IMR-90 (cell line): Measurements from ENCODE around the gene GGN. TPM values are rescaled to one million over a fixed set of nuclear protein-coding genes. Genes with fewer than 3 reads are reported as not detected.
A peak's percentile ranks its signal among the peaks of the same experiment; 100 is the strongest.

Source experiments
- ATAC-seq: fragments of 200-7000 bp; cut with Tn5 transposase; 2 replicates; pipeline ENCODE4 v1.9.1; 2020; ENCODE audit warnings: low read depth, mild to moderate bottlenecking, moderate library complexity
- BruUV-seq: library from RNA; stranded (reverse); fragments of 400-500 nt; replicated peaks from 2 replicates; lab custom pipeline; 2021; lab: Mats Ljungman, UMichigan
- CTCF ChIA-PET: fragments of 300-600 bp; formaldehyde crosslinking; extraction: SDS; loops from one replicate; lab custom pipeline; 2021; ENCODE audit warnings: antibody characterized with exemption; lab: Yijun Ruan, JAX
- POLR2A ChIA-PET: fragments of 300-600 bp; sonication (Branson Sonifier 250); formaldehyde crosslinking; loops from one replicate; lab custom pipeline; 2022; ENCODE audit warnings: antibody characterized with exemption; ENCODE audit not compliant: unreplicated experiment; lab: Charles Lee
- DNase-seq: peaks from one replicate; pipeline ENCODE4 v3.0.0; 2013
- H2AFZ ChIP-seq: replicated peaks from 2 replicates; pipeline ENCODE3; 2013; ENCODE audit warnings: low read length, mild to moderate bottlenecking; ENCODE audit not compliant: poor library complexity
- H2AK5ac ChIP-seq: 2 replicates; pipeline ENCODE4 v1.6.1; 2013; ENCODE audit warnings: low read depth, low read length, inconsistent platforms
- H2AK9ac ChIP-seq: replicated peaks from 2 replicates; pipeline ENCODE3; 2013; ENCODE audit warnings: mild to moderate bottlenecking, low read depth, low read length, moderate library complexity; ENCODE audit not compliant: poor library complexity
- H2BK120ac ChIP-seq: 2 replicates; pipeline ENCODE4 v1.6.1; 2013; ENCODE audit warnings: low read depth, low read length, inconsistent platforms
- H2BK15ac ChIP-seq: 3 replicates; pipeline ENCODE4 v1.6.1; 2013; ENCODE audit warnings: low read depth, low read length, inconsistent platforms
- H2BK20ac ChIP-seq: 2 replicates; pipeline ENCODE4 v1.6.1; 2013; ENCODE audit warnings: low read depth, mild to moderate bottlenecking, inconsistent platforms, low read length, moderate library complexity
- H2BK5ac ChIP-seq: 2 replicates; pipeline ENCODE4 v1.6.1; 2013; ENCODE audit warnings: mild to moderate bottlenecking, low read depth, low read length, inconsistent platforms; ENCODE audit not compliant: poor library complexity, severe bottlenecking
- H3K14ac ChIP-seq: replicated peaks from 2 replicates; pipeline ENCODE4 v1.6.1; 2013; ENCODE audit warnings: low read depth, low read length, inconsistent platforms
- H3K18ac ChIP-seq: 2 replicates; pipeline ENCODE4 v1.6.1; 2013; ENCODE audit warnings: low read depth, low read length, control low read depth
- H3K23ac ChIP-seq: 2 replicates; pipeline ENCODE4 v1.6.1; 2013; ENCODE audit warnings: low read depth, low read length, inconsistent platforms
- H3K27ac ChIP-seq: 2 replicates; pipeline ENCODE4 v1.5.1; 2013; ENCODE audit warnings: mild to moderate bottlenecking, control low read depth, low read length; ENCODE audit not compliant: insufficient read depth
- H3K27me3 ChIP-seq: 2 replicates; pipeline ENCODE4 v1.6.1; 2013; ENCODE audit warnings: low read length; ENCODE audit not compliant: control insufficient read depth, insufficient read depth
- H3K36me3 ChIP-seq: 2 replicates; pipeline ENCODE4 v1.6.1; 2013; ENCODE audit warnings: low read length, mixed read lengths; ENCODE audit not compliant: control insufficient read depth, insufficient read depth
- H3K4ac ChIP-seq: 2 replicates; pipeline ENCODE4 v1.6.1; 2013; ENCODE audit warnings: low read depth, low read length, inconsistent platforms
- H3K4me1 ChIP-seq: 2 replicates; pipeline ENCODE4 v1.6.1; 2013; ENCODE audit warnings: low read length, mixed read lengths; ENCODE audit not compliant: control insufficient read depth, insufficient read depth
- H3K4me2 ChIP-seq: 2 replicates; pipeline ENCODE4 v1.6.1; 2013; ENCODE audit warnings: low read depth, mild to moderate bottlenecking, control low read depth, low read length, moderate library complexity
- H3K4me3 ChIP-seq: 2 replicates; pipeline ENCODE4 v1.5.1; 2013; ENCODE audit warnings: low read depth, mild to moderate bottlenecking, control low read depth, low read length, moderate library complexity; ENCODE audit not compliant: insufficient read depth
- H3K56ac ChIP-seq: 2 replicates; pipeline ENCODE4 v1.6.1; 2013; ENCODE audit warnings: low read length, inconsistent platforms; ENCODE audit not compliant: insufficient read depth; ENCODE audit errors: extremely low read depth
- H3K79me1 ChIP-seq, 2 experiments: 2 replicates each; pipeline ENCODE4 v1.6.1; 2013; ENCODE audit warnings: low read length in 2 of 2, inconsistent platforms in 1 of 2, low read depth in 1 of 2
- H3K9ac ChIP-seq: 2 replicates; pipeline ENCODE4 v1.6.1; 2013; ENCODE audit warnings: low read depth, low read length, control low read depth
- H3K9me1 ChIP-seq: 2 replicates; pipeline ENCODE4 v1.6.1; 2013; ENCODE audit warnings: low read length, inconsistent platforms; ENCODE audit not compliant: insufficient read depth
- H3K9me3 ChIP-seq: 2 replicates; pipeline ENCODE4 v1.6.1; 2013; ENCODE audit warnings: low read length; ENCODE audit not compliant: control insufficient read depth, insufficient read depth
- H4K20me1 ChIP-seq: 2 replicates; pipeline ENCODE4 v1.6.1; 2013; ENCODE audit warnings: low read length, inconsistent platforms; ENCODE audit not compliant: insufficient read depth
- H4K5ac ChIP-seq: 2 replicates; pipeline ENCODE4 v1.6.1; 2013; ENCODE audit warnings: mild to moderate bottlenecking, low read depth, low read length, control low read depth
- H4K8ac ChIP-seq, 2 experiments: 2 replicates each; pipeline ENCODE4 v1.6.1; 2013; ENCODE audit warnings: low read depth in 2 of 2, low read length in 2 of 2, control low read depth in 1 of 2, inconsistent platforms in 1 of 2
- H4K91ac ChIP-seq: 2 replicates; pipeline ENCODE4 v1.6.1; 2013; ENCODE audit warnings: low read depth, low read length, inconsistent platforms; ENCODE audit not compliant: insufficient read depth
- FOS ChIP-seq: fragments of 150-350 bp; IDR thresholded peaks from 2 replicates; pipeline ENCODE4 v1.6.1; 2016; ENCODE audit warnings: low read depth, low read length
- MAFK ChIP-seq: IDR thresholded peaks from 2 replicates; pipeline ENCODE4 v1.6.1; 2012; ENCODE audit warnings: low read depth, low read length, improper control_type of control experiment
- RCOR1 ChIP-seq: IDR thresholded peaks from 2 replicates; pipeline ENCODE4 v1.6.1; 2012; ENCODE audit warnings: mild to moderate bottlenecking, low read length, improper control_type of control experiment; ENCODE audit not compliant: insufficient replicate concordance
- RFX5 ChIP-seq: IDR thresholded peaks from 2 replicates; pipeline ENCODE4 v1.8.0; 2012; ENCODE audit warnings: low read depth, mild to moderate bottlenecking, low read length, moderate library complexity
- WGBS, 2 experiments: methylation state at CpG; one replicate each; pipeline versions ENCODE4 v1.1.5 to v1.1.7; 2013; ENCODE audit warnings: missing lambda C conversion rate in 2 of 2; ENCODE audit not compliant: insufficient read length in 1 of 2; ENCODE audit errors: extremely low coverage in 2 of 2; 5-methylcytosine and 5-hydroxymethylcytosine counted together
- dilution Hi-C: fragments of 300-500 bp; cut with HindIII; formaldehyde crosslinking; loops from one replicate; pipeline ENCODE4 v1.14.3; 2018; ENCODE audit warnings: low sequenced_read_pairs; ENCODE audit not compliant: unreplicated experiment
- in situ Hi-C: fragments of 300-500 bp; cut with MboI; formaldehyde crosslinking; loops from 3 replicates; pipeline ENCODE4 v1.14.3; 2019; ENCODE audit warnings: low sequenced_read_pairs, inconsistent platforms, mixed read lengths
- intact Hi-C: fragments of 100-400 bp; cut with micrococcal nuclease; formaldehyde crosslinking; loops from 2 replicates; pipeline ENCODE4 v1.10.0; 2022
- polyA plus RNA-seq, 3 experiments: library from polyadenylated mRNA; depleted of rRNA; stranded (reverse); fragments of >200 nt; gene quantifications; 2 replicates each; pipeline ENCODE4 v1.2.3, GENCODE V29; 2012; ENCODE audit warnings: low replicate concordance in 1 of 3
- total RNA-seq: library from RNA; depleted of rRNA; stranded (reverse); fragments of >200 nt; gene quantifications from 2 replicates; pipeline ENCODE4 v1.2.3, GENCODE V29; 2012

Gene GGN
- total and polyA plus RNA-seq, 2 of the 4 experiments (the other 2 are of a cell fraction): under 0.01 to 0.65 TPM

DNA sequence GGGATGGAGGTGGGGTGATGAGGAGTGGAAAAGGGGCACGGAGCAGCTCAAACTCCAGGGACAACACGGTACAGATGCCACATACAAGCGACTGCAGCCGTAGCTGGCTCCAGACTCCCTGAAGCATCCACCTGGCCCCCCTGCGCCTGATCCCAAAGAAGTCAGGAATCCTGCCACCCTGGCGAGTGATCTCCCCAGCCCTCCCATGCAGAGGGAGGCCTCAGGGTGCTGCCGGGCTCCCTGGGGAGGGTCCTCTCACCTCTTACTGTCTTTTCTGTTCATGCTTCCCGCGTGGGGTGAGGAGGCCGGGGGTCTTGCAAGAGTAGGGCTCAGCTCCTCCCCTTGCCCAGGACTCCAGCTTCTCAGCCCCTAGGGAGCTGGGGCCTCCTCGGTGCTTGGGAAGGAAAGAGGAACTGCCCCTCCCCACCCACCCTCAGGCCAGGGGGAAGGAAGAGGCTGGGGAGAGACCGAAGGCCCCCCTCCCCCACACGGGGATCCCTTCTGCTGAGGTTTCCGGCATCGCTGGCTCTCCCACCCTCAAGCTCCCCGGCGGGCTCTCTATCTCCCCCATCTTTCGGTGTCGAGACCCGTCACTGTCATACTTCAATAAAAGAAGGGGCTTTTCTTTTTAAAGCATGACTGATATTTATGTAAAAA is 38.1 kb upstream of the GGN start, which contains the start of gene RASGRP4:
TSS of gene RASGRP4 (minus strand) at position 410 of the 657 bp plus-strand sequence. CDS start at position 282, 128 bp downstream.
- WGBS, 2 experiments: no CpG with 5 or more reads among the region's 20 CpGs
- H3K9me1 ChIP-seq: no peaks in the 10 kb centered on the region
- H3K36me3 ChIP-seq: no peaks in the 10 kb centered on the region
- no peak within 1 kb of the TSS for H4K91ac ChIP-seq
- no peak within 1 kb of the TSS for H3K4me2 ChIP-seq
- CTCF ChIA-PET: no interaction called here
- H3K4me1 ChIP-seq: no peaks in the 10 kb centered on the region
- no peak for TF ChIP-seq MAFK
- TF ChIP-seq RFX5: no peak
- TF ChIP-seq RCOR1: no peak
- TF ChIP-seq FOS: no peak
- peaks cover 32% of the 10 kb centered on the region for H3K27me3 ChIP-seq
- POLR2A ChIA-PET: no interaction called here
- dilution Hi-C loops: no loop called here
- DNase-seq: no peak
- H3K18ac ChIP-seq: no peak within 1 kb of the TSS
- H3K9me3 ChIP-seq: no peaks in the 10 kb centered on the region
- H3K4ac ChIP-seq: no peak within 1 kb of the TSS
- in situ Hi-C loops: no loop called here
- no peaks in the 10 kb centered on the region for H4K20me1 ChIP-seq
- no peak within 1 kb of the TSS for H2BK120ac ChIP-seq
- H4K5ac ChIP-seq: no peak within 1 kb of the TSS
- no peak within 1 kb of the TSS for H2AFZ ChIP-seq
- no peak within 1 kb of the TSS for H3K9ac ChIP-seq
- H2AK5ac ChIP-seq: no peak within 1 kb of the TSS
- H2BK5ac ChIP-seq: no peak within 1 kb of the TSS
- no peak within 1 kb of the TSS for H3K27ac ChIP-seq
- H4K8ac ChIP-seq: no peak within 1 kb of the TSS
- no peak within 1 kb of the TSS for H3K23ac ChIP-seq
- H3K56ac ChIP-seq: no peak within 1 kb of the TSS
- H3K4me3 ChIP-seq: no peak within 1 kb of the TSS
- H2AK9ac ChIP-seq: peak within 1 kb of the TSS; percentile 50
- no peak for ATAC-seq
- H2BK20ac ChIP-seq: no peak within 1 kb of the TSS
- H3K79me1 ChIP-seq: no peaks in the 10 kb centered on the region
- no TSS peak for BruUV-seq
- no peak within 1 kb of the TSS for H3K14ac ChIP-seq
- intact Hi-C loops: no loop called here
- H2BK15ac ChIP-seq: no peak within 1 kb of the TSS
